ENCODE measurements around the gene NFIX. TPM values are rescaled to one million over a fixed set of nuclear protein-coding genes. Genes with fewer than 3 reads are reported as not detected.
A peak's percentile ranks its signal among the peaks of the same experiment; 100 is the strongest.

NFIX gene
- total and polyA plus RNA-seq, 9 of the 15 experiments (the other 6 are each of a cell fraction or from before 2014, with no cell fraction given), result 0.28 to 26.8 (median 5.4) TPM

DNA sequence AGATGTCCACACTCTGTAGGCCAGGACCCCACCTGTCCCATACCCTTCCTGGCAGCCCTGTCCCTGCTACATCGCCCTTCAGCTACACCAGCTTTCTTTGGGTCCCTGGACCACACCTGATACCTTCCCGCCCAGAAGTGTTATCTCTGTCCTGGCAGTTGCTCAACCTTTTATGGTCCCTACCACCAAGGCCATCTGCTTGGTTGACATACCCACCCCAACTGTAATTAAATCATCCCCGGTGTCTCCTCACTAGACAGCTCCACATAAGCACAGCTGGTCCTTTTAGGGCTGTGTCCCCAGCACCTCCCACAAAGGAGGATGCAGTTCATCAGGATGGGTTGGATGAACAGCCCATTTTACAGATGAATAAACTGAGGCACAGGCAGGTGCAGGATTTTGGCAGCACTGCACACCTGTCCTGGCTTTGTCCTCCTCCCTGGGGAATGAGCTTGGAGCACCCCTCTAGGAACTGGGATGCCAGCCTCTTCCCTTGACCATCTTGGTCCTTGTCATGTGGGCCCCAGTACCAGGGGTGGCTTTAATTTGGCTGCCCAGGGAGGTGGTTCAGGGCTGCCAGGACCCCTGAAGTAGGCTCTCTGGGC lies 135.7 kb downstream of the NFIX start (continued):
- TF ChIP-seq HDAC2 (IDR thresholded peaks at IDR 0.05), result peak; percentile 55; the same call in 1 of the 2 replicates
- no peak for TF ChIP-seq TFAM (CRISPR knock-in tag; conservative IDR thresholded peaks at IDR 0.05)
- TF ChIP-seq HDAC3 (IDR thresholded peaks at IDR 0.05; ENCODE audit: borderline replicate concordance, partially characterized antibody), result no peak
- TF ChIP-seq PYGO2 (tag; IDR thresholded peaks at IDR 0.05), result no peak
- TF ChIP-seq ZNF121 (CRISPR knock-in tag; conservative IDR thresholded peaks at IDR 0.05), result 0 out of 2 replicates have a peak, but pooled peaks have one; percentile 18
- TF ChIP-seq, protein P1, sequence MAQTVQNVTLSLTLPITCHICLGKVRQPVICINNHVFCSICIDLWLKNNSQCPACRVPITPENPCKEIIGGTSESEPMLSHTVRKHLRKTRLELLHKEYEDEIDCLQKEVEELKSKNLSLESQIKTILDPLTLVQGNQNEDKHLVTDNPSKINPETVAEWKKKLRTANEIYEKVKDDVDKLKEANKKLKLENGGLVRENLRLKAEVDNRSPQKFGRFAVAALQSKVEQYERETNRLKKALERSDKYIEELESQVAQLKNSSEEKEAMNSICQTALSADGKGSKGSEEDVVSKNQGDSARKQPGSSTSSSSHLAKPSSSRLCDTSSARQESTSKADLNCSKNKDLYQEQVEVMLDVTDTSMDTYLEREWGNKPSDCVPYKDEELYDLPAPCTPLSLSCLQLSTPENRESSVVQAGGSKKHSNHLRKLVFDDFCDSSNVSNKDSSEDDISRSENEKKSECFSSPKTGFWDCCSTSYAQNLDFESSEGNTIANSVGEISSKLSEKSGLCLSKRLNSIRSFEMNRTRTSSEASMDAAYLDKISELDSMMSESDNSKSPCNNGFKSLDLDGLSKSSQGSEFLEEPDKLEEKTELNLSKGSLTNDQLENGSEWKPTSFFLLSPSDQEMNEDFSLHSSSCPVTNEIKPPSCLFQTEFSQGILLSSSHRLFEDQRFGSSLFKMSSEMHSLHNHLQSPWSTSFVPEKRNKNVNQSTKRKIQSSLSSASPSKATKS (CRISPR knock-in tag; IDR thresholded peaks at IDR 0.05), result no peak
- TF ChIP-seq, protein P2, sequence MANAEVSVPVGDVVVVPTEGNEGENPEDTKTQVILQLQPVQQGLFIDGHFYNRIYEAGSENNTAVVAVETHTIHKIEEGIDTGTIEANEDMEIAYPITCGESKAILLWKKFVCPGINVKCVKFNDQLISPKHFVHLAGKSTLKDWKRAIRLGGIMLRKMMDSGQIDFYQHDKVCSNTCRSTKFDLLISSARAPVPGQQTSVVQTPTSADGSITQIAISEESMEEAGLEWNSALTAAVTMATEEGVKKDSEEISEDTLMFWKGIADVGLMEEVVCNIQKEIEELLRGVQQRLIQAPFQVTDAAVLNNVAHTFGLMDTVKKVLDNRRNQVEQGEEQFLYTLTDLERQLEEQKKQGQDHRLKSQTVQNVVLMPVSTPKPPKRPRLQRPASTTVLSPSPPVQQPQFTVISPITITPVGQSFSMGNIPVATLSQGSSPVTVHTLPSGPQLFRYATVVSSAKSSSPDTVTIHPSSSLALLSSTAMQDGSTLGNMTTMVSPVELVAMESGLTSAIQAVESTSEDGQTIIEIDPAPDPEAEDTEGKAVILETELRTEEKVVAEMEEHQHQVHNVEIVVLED (CRISPR knock-in tag; IDR thresholded peaks at IDR 0.05), result no peak
- no peak for TF ChIP-seq KDM4B (IDR thresholded peaks at IDR 0.05; ENCODE audit: borderline replicate concordance in 2 of 2, low read depth in 1 of 2)
- TF ChIP-seq BRD9 (IDR thresholded peaks at IDR 0.05; ENCODE audit: low read depth, partially characterized antibody), result no peak
- TF ChIP-seq, protein P3, sequence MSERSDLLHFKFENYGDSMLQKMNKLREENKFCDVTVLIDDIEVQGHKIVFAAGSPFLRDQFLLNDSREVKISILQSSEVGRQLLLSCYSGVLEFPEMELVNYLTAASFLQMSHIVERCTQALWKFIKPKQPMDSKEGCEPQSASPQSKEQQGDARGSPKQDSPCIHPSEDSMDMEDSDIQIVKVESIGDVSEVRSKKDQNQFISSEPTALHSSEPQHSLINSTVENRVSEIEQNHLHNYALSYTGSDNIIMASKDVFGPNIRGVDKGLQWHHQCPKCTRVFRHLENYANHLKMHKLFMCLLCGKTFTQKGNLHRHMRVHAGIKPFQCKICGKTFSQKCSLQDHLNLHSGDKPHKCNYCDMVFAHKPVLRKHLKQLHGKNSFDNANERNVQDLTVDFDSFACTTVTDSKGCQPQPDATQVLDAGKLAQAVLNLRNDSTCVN (CRISPR knock-in tag; IDR thresholded peaks at IDR 0.05), result no peak
- no peak for TF ChIP-seq MTA1 (IDR thresholded peaks at IDR 0.05; ENCODE audit: borderline replicate concordance)
- no peak for TF ChIP-seq SAFB (IDR thresholded peaks at IDR 0.05; ENCODE audit: borderline replicate concordance, low read depth, low read length)
- TF ChIP-seq FOXA3 (CRISPR knock-in tag; conservative IDR thresholded peaks at IDR 0.05 in 1 of 2, IDR thresholded peaks at IDR 0.05 in 1 of 2), result no peak
- TF ChIP-seq, protein P4, sequence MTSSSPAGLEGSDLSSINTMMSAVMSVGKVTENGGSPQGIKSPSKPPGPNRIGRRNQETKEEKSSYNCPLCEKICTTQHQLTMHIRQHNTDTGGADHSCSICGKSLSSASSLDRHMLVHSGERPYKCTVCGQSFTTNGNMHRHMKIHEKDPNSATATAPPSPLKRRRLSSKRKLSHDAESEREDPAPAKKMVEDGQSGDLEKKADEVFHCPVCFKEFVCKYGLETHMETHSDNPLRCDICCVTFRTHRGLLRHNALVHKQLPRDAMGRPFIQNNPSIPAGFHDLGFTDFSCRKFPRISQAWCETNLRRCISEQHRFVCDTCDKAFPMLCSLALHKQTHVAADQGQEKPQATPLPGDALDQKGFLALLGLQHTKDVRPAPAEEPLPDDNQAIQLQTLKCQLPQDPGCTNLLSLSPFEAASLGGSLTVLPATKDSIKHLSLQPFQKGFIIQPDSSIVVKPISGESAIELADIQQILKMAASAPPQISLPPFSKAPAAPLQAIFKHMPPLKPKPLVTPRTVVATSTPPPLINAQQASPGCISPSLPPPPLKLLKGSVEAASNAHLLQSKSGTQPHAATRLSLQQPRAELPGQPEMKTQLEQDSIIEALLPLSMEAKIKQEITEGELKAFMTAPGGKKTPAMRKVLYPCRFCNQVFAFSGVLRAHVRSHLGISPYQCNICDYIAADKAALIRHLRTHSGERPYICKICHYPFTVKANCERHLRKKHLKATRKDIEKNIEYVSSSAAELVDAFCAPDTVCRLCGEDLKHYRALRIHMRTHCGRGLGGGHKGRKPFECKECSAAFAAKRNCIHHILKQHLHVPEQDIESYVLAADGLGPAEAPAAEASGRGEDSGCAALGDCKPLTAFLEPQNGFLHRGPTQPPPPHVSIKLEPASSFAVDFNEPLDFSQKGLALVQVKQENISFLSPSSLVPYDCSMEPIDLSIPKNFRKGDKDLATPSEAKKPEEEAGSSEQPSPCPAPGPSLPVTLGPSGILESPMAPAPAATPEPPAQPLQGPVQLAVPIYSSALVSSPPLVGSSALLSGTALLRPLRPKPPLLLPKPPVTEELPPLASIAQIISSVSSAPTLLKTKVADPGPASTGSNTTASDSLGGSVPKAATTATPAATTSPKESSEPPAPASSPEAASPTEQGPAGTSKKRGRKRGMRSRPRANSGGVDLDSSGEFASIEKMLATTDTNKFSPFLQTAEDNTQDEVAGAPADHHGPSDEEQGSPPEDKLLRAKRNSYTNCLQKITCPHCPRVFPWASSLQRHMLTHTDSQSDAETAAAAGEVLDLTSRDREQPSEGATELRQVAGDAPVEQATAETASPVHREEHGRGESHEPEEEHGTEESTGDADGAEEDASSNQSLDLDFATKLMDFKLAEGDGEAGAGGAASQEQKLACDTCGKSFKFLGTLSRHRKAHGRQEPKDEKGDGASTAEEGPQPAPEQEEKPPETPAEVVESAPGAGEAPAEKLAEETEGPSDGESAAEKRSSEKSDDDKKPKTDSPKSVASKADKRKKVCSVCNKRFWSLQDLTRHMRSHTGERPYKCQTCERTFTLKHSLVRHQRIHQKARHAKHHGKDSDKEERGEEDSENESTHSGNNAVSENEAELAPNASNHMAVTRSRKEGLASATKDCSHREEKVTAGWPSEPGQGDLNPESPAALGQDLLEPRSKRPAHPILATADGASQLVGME (CRISPR knock-in tag; IDR thresholded peaks at IDR 0.05), result no peak
- TF ChIP-seq NFIX (CRISPR knock-in tag; IDR thresholded peaks at IDR 0.05; ENCODE audit: low read depth), result no peak
